Measurements from ENCODE around the gene TSC2. TPM values are rescaled to one million over a fixed set of nuclear protein-coding genes. Genes with fewer than 3 reads are reported as not detected.

TSC2 gene
- total RNA-seq, 1 donor from 2014 or later: 139 TPM

- TF ChIP-seq CTCF (IDR thresholded peaks at IDR 0.05): no peak
- Mint-ChIP-seq H3K27me3 (peaks cover 2% of the 10 kb centered on the region), H3K27ac (no peak overlapping the region), H3K4me1 (peaks cover 3% of the 10 kb centered on the region), H3K36me3 (ENCODE audit: low read depth) (no peaks in the 10 kb centered on the region), H3K9me3 (no peaks in the 10 kb centered on the region), H3K4me3 (no peak overlapping the region)
- CTCF ChIA-PET: interaction anchor here (1.0 kb wide), 1 partner anchor 100 kb away, joined by 3 read pairs; no protein-coding TSS in a partner anchor
- intact Hi-C loops (cut with micrococcal nuclease): no loop called here
- DNase-seq (no peak), ATAC-seq (ENCODE audit: low read depth) (no peak)
- POLR2A ChIA-PET: interaction anchor here (0.7 kb wide), 1 partner anchor 55 kb away, joined by 3 read pairs; no protein-coding TSS in a partner anchor
Measured at GRCh38 chr16:2040787-2041522, 6.8 kb upstream of the TSC2 start.

- H3K4me3 Mint-ChIP-seq: no peak overlapping the region
- H3K27ac Mint-ChIP-seq: no peak overlapping the region
- H3K36me3 Mint-ChIP-seq (ENCODE audit: low read depth): no peaks in the 10 kb centered on the region
- DNase-seq (no peak), ATAC-seq (ENCODE audit: low read depth) (no peak)
- intact Hi-C loops (cut with micrococcal nuclease): no loop called here
- CTCF ChIA-PET: no interaction called here
- no peak for TF ChIP-seq CTCF (IDR thresholded peaks at IDR 0.05)
- H3K9me3 Mint-ChIP-seq: no peaks in the 10 kb centered on the region
- H3K4me1 Mint-ChIP-seq: peaks cover 12% of the 10 kb centered on the region
- peaks cover 2% of the 10 kb centered on the region for H3K27me3 Mint-ChIP-seq
- POLR2A ChIA-PET: no interaction called here
Measured at GRCh38 chr16:2042171-2042985, 5.4 kb upstream of the TSC2 start.

GRCh38 chr16:2042986-2043666, 4.7 kb upstream of the TSC2 start:
- H3K36me3 Mint-ChIP-seq (ENCODE audit: low read depth): no peaks in the 10 kb centered on the region
- H3K4me3 Mint-ChIP-seq: no peak overlapping the region
- TF ChIP-seq CTCF (IDR thresholded peaks at IDR 0.05): no peak
- ChIA-PET CTCF (no interaction called here), POLR2A (no interaction called here)
- DNase-seq (no peak), ATAC-seq (ENCODE audit: low read depth) (no peak)
- H3K4me1 Mint-ChIP-seq: peaks cover 14% of the 10 kb centered on the region
- intact Hi-C loops (cut with micrococcal nuclease): no loop called here
- no peak overlapping the region for H3K27ac Mint-ChIP-seq
- H3K9me3 Mint-ChIP-seq: no peaks in the 10 kb centered on the region
- H3K27me3 Mint-ChIP-seq: peaks cover 2% of the 10 kb centered on the region

DNA sequence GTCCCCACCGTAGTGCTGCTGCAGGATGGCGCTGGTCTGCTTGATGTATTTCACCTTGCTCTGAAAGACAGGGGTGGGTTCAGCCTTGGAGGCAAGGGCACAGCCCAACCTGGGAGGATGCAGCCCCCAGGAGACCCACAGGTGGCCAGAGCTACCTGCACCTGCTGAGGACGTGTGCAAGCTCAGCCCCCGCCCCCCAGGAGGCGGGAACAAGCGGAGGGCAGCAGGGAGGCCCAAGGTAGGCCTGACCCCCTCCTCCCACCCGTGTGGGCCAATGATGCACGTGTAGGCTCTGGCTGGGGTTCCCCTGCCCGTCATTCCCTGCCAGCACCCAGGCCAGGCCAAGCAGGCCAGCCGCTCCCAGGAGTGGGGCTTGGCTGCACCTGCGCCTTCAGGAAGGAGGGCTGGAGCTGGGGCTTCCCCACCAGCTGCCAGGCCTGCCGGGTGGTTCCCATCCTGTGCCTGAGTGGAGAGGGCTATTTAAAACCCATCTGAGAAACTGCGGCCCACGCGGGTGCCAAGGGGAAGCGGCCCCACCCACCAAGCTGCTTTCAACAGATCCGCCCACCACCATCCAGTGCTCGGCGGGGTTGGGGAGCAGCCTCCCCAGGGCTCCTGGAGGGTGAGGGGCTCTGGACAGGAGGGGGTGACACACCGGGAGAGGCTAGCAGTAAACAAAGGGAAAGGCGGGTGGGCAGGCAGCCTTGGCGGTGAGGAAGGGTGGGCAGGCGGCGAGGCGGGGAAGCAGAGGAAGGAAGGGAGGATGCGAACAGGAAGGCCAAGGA, 3.9 kb upstream of the TSC2 start:
- TF ChIP-seq CTCF (IDR thresholded peaks at IDR 0.05): no peak
- ATAC-seq (ENCODE audit: low read depth) (no peak), DNase-seq (no peak)
- H3K27me3 Mint-ChIP-seq: peaks cover 2% of the 10 kb centered on the region
- H3K4me3 Mint-ChIP-seq: no peak overlapping the region
- peaks cover 21% of the 10 kb centered on the region for H3K4me1 Mint-ChIP-seq
- no peaks in the 10 kb centered on the region for H3K36me3 Mint-ChIP-seq (ENCODE audit: low read depth)
- H3K27ac Mint-ChIP-seq: no peak overlapping the region
- ChIA-PET CTCF (no interaction called here), POLR2A (interaction anchor here (1.7 kb wide), 1 partner anchor 112 kb away, joined by 3 read pairs; the partner anchor contains the start of gene TRAF7)
- H3K9me3 Mint-ChIP-seq: no peaks in the 10 kb centered on the region
- intact Hi-C loops (cut with micrococcal nuclease): no loop called here
